ENCODE results near the gene ZFPM1.
A peak's percentile ranks its signal among the peaks of the same experiment; 100 is the strongest.

Gene ZFPM1

DNA sequence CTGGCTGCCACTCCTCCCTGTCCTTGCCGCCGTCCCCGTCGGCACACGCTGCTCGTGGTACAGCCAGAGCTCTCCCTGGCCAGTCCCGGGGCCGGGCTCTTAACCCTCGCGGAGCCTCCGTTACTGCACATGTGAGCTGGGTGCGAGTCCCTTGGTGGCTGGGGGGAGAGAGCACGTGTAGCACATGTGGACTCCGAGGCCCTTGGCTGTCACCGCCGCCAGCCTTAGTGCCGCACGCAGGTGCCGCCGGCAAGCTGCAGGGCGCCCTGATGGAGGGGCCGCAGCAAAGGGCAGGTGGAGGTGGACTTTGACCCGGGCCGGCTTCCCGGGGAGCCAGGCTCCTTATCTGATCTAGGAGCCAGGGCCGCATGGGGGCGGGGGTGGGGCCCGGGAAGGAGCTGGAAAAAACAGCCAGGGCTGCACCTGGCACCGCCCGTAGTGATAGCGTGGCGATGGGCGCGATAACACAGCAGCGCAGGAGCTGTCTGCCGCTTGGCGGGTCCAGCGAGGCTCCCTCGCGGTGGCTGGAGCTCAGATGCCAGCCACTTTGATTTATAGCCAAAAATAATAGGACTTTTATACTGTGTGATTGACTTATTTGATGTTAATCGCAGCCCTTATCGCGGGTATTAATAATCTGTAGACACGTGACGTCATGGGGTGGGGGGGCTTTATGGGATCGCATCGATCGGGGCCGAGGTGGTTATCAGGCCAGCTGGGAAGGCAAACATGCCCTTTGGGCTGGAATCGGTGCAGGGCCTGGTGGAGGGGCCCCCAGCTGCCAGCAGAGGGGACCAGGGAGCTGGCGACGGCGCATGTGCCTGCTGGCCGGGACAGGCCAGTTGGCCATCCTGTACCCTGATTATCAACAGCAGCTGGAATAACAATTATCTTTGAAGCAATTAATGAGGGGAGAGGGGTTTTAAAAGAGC, 35.1 kb downstream of the ZFPM1 start:
- TF ChIP-seq, protein P1, sequence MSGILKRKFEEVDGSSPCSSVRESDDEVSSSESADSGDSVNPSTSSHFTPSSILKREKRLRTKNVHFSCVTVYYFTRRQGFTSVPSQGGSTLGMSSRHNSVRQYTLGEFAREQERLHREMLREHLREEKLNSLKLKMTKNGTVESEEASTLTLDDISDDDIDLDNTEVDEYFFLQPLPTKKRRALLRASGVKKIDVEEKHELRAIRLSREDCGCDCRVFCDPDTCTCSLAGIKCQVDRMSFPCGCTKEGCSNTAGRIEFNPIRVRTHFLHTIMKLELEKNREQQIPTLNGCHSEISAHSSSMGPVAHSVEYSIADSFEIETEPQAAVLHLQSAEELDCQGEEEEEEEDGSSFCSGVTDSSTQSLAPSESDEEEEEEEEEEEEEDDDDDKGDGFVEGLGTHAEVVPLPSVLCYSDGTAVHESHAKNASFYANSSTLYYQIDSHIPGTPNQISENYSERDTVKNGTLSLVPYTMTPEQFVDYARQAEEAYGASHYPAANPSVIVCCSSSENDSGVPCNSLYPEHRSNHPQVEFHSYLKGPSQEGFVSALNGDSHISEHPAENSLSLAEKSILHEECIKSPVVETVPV (CRISPR knock-in tag; IDR thresholded peaks at IDR 0.05), result no peak
- no peak for TF ChIP-seq ZC3H10 (CRISPR knock-in tag; IDR thresholded peaks at IDR 0.05)
- TF ChIP-seq, protein P2, sequence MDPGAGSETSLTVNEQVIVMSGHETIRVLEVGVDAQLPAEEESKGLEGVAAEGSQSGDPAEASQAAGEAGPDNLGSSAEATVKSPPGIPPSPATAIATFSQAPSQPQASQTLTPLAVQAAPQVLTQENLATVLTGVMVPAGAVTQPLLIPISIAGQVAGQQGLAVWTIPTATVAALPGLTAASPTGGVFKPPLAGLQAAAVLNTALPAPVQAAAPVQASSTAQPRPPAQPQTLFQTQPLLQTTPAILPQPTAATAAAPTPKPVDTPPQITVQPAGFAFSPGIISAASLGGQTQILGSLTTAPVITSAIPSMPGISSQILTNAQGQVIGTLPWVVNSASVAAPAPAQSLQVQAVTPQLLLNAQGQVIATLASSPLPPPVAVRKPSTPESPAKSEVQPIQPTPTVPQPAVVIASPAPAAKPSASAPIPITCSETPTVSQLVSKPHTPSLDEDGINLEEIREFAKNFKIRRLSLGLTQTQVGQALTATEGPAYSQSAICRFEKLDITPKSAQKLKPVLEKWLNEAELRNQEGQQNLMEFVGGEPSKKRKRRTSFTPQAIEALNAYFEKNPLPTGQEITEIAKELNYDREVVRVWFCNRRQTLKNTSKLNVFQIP (CRISPR knock-in tag; IDR thresholded peaks at IDR 0.05; ENCODE audit: borderline replicate concordance, low read depth), result no peak
- TF ChIP-seq RARB (CRISPR knock-in tag; IDR thresholded peaks at IDR 0.05), result no peak
- TF ChIP-seq, protein P3, sequence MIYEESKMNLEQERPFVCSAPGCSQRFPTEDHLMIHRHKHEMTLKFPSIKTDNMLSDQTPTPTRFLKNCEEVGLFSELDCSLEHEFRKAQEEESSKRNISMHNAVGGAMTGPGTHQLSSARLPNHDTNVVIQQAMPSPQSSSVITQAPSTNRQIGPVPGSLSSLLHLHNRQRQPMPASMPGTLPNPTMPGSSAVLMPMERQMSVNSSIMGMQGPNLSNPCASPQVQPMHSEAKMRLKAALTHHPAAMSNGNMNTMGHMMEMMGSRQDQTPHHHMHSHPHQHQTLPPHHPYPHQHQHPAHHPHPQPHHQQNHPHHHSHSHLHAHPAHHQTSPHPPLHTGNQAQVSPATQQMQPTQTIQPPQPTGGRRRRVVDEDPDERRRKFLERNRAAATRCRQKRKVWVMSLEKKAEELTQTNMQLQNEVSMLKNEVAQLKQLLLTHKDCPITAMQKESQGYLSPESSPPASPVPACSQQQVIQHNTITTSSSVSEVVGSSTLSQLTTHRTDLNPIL (CRISPR knock-in tag; IDR thresholded peaks at IDR 0.05; ENCODE audit: low read depth), result no peak
- no peak for TF ChIP-seq ZNF8 (CRISPR knock-in tag; IDR thresholded peaks at IDR 0.05)
- no peak for TF ChIP-seq TOX (CRISPR knock-in tag; IDR thresholded peaks at IDR 0.05; ENCODE audit: borderline replicate concordance)
- ATAC-seq, result peak; percentile 39; the same call in 1 of the 3 replicates

DNA sequence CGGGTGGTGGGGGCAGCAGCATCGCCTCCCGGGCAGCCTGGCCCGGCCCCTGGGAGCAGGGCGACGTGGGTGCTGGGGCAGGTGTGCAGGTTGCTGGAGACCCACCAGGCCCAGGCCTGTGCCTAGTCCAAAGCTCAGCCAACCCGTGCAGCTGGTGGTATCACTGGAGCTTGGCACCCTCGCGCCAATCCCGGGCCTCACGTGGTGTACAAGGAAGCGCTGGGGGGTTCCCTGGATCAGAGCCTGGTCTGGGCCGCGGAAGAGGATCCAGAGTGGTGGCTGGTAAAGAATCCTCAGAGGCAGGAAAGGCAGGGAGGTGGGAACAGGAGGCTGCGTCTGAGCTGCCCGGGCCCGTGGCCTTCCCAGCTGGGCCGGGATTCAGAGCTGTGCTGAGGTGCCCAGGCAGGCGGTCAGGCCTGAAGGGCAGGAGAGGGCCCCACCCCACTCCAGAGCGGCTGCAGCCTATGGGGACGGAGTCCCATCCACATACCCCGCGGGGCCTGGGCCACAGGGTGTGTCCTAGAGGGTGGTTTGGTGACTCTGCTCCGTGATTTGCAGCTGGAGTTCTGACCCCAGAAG, 36.2 kb downstream of the ZFPM1 start:
- no peak; the same call in 2 of the 3 replicates for ATAC-seq
- TF ChIP-seq GLIS3 (CRISPR knock-in tag; IDR thresholded peaks at IDR 0.05) (no peak), ZC3H10 (CRISPR knock-in tag; IDR thresholded peaks at IDR 0.05) (no peak), TOX (CRISPR knock-in tag; IDR thresholded peaks at IDR 0.05; ENCODE audit: borderline replicate concordance) (no peak), ZNF70 (CRISPR knock-in tag; IDR thresholded peaks at IDR 0.05) (no peak), ZNF8 (CRISPR knock-in tag; IDR thresholded peaks at IDR 0.05) (no peak), CSDC2 (CRISPR knock-in tag; IDR thresholded peaks at IDR 0.05) (no peak), BACH2 (CRISPR knock-in tag; IDR thresholded peaks at IDR 0.05; ENCODE audit: borderline replicate concordance) (no peak), ESRRG (CRISPR knock-in tag; IDR thresholded peaks at IDR 0.05) (no peak)
- TF ChIP-seq, protein P4, sequence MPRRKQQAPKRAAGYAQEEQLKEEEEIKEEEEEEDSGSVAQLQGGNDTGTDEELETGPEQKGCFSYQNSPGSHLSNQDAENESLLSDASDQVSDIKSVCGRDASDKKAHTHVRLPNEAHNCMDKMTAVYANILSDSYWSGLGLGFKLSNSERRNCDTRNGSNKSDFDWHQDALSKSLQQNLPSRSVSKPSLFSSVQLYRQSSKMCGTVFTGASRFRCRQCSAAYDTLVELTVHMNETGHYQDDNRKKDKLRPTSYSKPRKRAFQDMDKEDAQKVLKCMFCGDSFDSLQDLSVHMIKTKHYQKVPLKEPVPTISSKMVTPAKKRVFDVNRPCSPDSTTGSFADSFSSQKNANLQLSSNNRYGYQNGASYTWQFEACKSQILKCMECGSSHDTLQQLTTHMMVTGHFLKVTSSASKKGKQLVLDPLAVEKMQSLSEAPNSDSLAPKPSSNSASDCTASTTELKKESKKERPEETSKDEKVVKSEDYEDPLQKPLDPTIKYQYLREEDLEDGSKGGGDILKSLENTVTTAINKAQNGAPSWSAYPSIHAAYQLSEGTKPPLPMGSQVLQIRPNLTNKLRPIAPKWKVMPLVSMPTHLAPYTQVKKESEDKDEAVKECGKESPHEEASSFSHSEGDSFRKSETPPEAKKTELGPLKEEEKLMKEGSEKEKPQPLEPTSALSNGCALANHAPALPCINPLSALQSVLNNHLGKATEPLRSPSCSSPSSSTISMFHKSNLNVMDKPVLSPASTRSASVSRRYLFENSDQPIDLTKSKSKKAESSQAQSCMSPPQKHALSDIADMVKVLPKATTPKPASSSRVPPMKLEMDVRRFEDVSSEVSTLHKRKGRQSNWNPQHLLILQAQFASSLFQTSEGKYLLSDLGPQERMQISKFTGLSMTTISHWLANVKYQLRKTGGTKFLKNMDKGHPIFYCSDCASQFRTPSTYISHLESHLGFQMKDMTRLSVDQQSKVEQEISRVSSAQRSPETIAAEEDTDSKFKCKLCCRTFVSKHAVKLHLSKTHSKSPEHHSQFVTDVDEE (CRISPR knock-in tag; IDR thresholded peaks at IDR 0.05), result no peak
- TF ChIP-seq, protein P1 (CRISPR knock-in tag; IDR thresholded peaks at IDR 0.05), result no peak

DNA sequence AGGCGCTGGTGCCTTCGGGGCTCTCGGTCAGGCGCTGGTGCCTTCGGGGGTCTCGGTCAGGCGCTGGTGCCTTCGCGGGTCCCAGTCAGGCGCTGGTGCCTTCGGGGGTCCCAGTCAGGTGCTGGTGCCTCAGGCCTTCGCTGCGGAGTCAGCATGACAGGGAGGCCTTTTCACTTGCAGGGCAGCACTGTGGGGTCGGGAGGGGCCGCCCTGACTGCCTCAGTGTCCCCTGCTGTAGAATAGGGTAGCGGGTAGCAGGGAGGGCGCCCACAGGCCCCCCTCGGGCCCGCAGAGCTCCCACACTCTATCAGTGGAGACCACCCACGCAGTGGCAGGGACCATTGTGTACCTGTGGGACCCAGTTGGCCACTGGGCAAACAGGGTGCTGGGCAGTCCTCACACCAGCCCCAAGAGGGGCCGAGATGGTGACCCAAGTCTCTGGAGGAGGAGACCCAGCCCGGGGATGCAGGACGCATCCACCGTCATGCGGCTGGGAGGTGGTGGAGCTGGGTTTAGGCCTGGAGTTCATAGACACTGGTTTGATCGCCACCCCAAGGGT, 38.0 kb downstream of the ZFPM1 start:
- ATAC-seq, result no peak
- TF ChIP-seq, protein P2 (CRISPR knock-in tag; IDR thresholded peaks at IDR 0.05; ENCODE audit: borderline replicate concordance, low read depth), result no peak
- TF ChIP-seq ZNF70 (CRISPR knock-in tag; IDR thresholded peaks at IDR 0.05) (no peak), ZNF565 (CRISPR knock-in tag; conservative IDR thresholded peaks at IDR 0.05; ENCODE audit: low read depth) (no peak), PPARA (CRISPR knock-in tag; IDR thresholded peaks at IDR 0.05; ENCODE audit: borderline replicate concordance) (no peak), RARB (CRISPR knock-in tag; IDR thresholded peaks at IDR 0.05) (no peak), ZC3H10 (CRISPR knock-in tag; IDR thresholded peaks at IDR 0.05) (no peak), GLIS3 (CRISPR knock-in tag; IDR thresholded peaks at IDR 0.05) (no peak), TCF4 (CRISPR knock-in tag; IDR thresholded peaks at IDR 0.05; ENCODE audit: borderline replicate concordance) (no peak), BACH2 (CRISPR knock-in tag; IDR thresholded peaks at IDR 0.05; ENCODE audit: borderline replicate concordance) (no peak), ZFP30 (CRISPR knock-in tag; IDR thresholded peaks at IDR 0.05) (no peak), ISL1 (CRISPR knock-in tag; IDR thresholded peaks at IDR 0.05) (no peak), TOX (CRISPR knock-in tag; IDR thresholded peaks at IDR 0.05; ENCODE audit: borderline replicate concordance) (no peak)
- TF ChIP-seq, protein P4 (CRISPR knock-in tag; IDR thresholded peaks at IDR 0.05), result no peak
- TF ChIP-seq, protein P3 (CRISPR knock-in tag; IDR thresholded peaks at IDR 0.05; ENCODE audit: low read depth), result no peak
